NCI-H526 treated with DMSO at 0.1 percent for 48 hours (cell line): ENCODE data around the gene OR6B1.
"Not testable (repeated sequence)": the region's sequence is repeated elsewhere in the genome, so short reads cannot be mapped to it uniquely, and the experiment has no call there.

ENCODE experiments used
- DNase-seq: peaks from one replicate; lab custom pipeline; 2025; lab: John Stamatoyannopoulos, UW

OR6B1 gene

DNA sequence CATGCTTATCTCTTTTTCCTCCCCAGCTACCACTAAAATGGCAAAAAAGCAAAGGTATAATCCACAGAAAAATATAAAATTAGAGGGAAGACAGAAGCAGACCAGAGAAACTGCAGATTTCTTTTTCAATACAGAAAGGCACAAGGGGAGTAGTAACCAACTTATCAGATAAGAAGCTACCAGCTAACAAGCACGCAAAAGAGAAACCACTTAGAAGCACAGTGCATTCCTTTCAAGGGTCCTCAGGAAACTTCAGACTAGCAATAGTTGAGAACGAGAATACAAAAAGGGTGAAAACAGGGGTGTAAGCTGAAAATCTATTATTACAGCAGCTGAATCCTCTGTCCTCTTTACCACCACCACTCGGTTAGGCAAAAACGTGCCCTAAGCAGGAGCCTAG lies 38.8 kb downstream of the OR6B1 start:
- DNase-seq: no peak

- DNase-seq: no peak
These were observed 48.5 kb downstream of the OR6B1 start, which contains the start of gene OR2A5 for GRCh38 chr7:144048648-144049047. TSS of gene OR2A5 (plus strand) at chr7:144048948. CDS start at chr7:144050402, 1,454 bp downstream.

GRCh38 chr7:144049491-144049890 lies 49.4 kb downstream of the OR6B1 start:
- no peak for DNase-seq

- no peak for DNase-seq
These were observed 50.0 kb downstream of the OR6B1 start for GRCh38 chr7:144050093-144050492.

DNA sequence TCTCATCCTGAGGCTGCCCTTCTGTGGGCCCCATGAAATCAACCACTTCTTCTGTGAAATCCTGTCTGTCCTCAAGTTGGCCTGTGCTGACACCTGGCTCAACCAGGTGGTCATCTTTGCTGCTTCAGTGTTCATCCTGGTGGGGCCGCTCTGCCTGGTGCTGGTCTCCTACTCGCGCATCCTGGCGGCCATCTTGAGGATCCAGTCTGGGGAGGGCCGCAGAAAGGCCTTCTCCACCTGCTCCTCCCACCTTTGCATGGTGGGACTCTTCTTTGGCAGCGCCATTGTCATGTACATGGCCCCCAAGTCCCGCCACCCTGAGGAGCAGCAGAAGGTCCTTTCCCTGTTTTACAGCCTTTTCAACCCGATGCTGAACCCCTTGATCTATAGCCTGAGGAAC lies 50.8 kb downstream of the OR6B1 start:
- not testable (repeated sequence) for DNase-seq

DNA sequence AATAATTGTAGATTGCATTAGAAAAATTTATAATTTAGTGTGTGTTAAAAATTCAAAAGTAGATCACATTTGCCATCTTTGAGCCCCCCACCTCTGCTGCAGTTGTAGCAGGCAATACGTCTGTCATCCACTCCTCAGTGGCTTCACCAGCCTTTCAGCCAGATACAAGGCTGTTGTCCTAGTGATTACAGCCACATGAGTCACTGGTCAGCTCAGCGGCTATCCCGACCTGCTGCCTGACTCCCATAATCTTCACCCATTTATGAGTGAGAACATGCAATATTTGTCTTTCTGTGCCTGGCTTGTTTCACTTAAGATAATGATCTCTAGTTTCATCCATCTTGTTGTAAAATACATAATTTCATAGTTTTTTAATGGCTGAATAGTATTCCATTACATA lies 57.8 kb downstream of the OR6B1 start:
- no peak for DNase-seq
